ENCODE measurements around the gene TAS2R43. TPM values are rescaled to one million over a fixed set of nuclear protein-coding genes. Genes with fewer than 3 reads are reported as not detected.
"Not testable (repeated sequence)": the region's sequence is repeated elsewhere in the genome, so short reads cannot be mapped to it uniquely, and the experiment has no call there.

The TAS2R43 gene
- total RNA-seq, 1 donor from 2014 or later = 0.52 TPM

GRCh38 chr12:11041366-11041765 lies 50.7 kb downstream of the TAS2R43 start:
- H3K36me3 ChIP-seq (ENCODE audit: insufficient read depth, low read length); H3K79me2 ChIP-seq (ENCODE audit: insufficient read depth, low read length); FAIRE-seq; H3K27ac ChIP-seq (ENCODE audit: low read depth, low read length); H3K27me3 ChIP-seq (ENCODE audit: insufficient read depth, low read length); H3K9me3 Mint-ChIP-seq (ENCODE audit: unreplicated experiment); H3K4me1 Mint-ChIP-seq (ENCODE audit: low read depth, unreplicated experiment); H3K9ac ChIP-seq (ENCODE audit: low read length); DNase-seq (ENCODE audit: low read depth); H3K27me3 Mint-ChIP-seq (ENCODE audit: low read depth, unreplicated experiment); H3K36me3 Mint-ChIP-seq (ENCODE audit: low read depth, unreplicated experiment); H3K9me3 ChIP-seq (ENCODE audit: insufficient read depth, low read depth, low read length); H3K27ac Mint-ChIP-seq (ENCODE audit: unreplicated experiment); H3K4me2 ChIP-seq (ENCODE audit: low read length); H3K4me3 ChIP-seq (ENCODE audit: insufficient read depth, low read depth, low read length); H2AFZ ChIP-seq (ENCODE audit: low read depth, low read length); H3K4me1 ChIP-seq (ENCODE audit: insufficient read depth, low read length); H3K4me3 Mint-ChIP-seq (ENCODE audit: unreplicated experiment): not testable (repeated sequence)
- H4K20me1 ChIP-seq (ENCODE audit: insufficient read depth, low read length) = peaks cover 15% of the 10 kb centered on the region

Other genes with a start within 250 kb of the TAS2R43 start
- gene PRR4, start 242.8 kb downstream of the TAS2R43 start, total RNA-seq = 1.1 and 2.2 TPM in 2 replicates
- gene PRH1, start 208.1 kb downstream of the TAS2R43 start, total RNA-seq = 7.9 and 10.6 TPM in 2 replicates
- gene TAS2R13, start 182.8 kb downstream of the TAS2R43 start, total RNA-seq = 0.34 and 0.43 TPM in 2 replicates
- not detected in 2 replicates for gene PRH2, start 163.1 kb downstream of the TAS2R43 start, total RNA-seq
- 1.7 and 2.0 TPM in 2 replicates for gene TAS2R14, start 153.1 kb downstream of the TAS2R43 start, total RNA-seq
- gene TAS2R50, start 105.4 kb downstream of the TAS2R43 start, total RNA-seq = 0.60 and 1.2 TPM in 2 replicates
- gene TAS2R20, start 94.0 kb downstream of the TAS2R43 start, total RNA-seq = 0.57 and 0.99 TPM in 2 replicates
- 2.2 and 3.1 TPM in 2 replicates for gene TAS2R19, start 69.7 kb downstream of the TAS2R43 start, total RNA-seq
- 2.2 TPM in 2 replicates for gene TAS2R31, start 60.9 kb downstream of the TAS2R43 start, total RNA-seq
- 0.57 and 0.96 TPM in 2 replicates for gene TAS2R46, start 30.0 kb downstream of the TAS2R43 start, total RNA-seq
- 1.3 and 1.7 TPM in 2 replicates for gene TAS2R30, start 42.3 kb upstream of the TAS2R43 start, total RNA-seq
- gene SMIM10L1, start 78.9 kb upstream of the TAS2R43 start, total RNA-seq = 16.3 and 16.6 TPM in 2 replicates
- gene TAS2R42, start 94.6 kb upstream of the TAS2R43 start, total RNA-seq = not detected in 2 replicates
- not detected in 2 replicates for gene PRB3, start 177.4 kb upstream of the TAS2R43 start, total RNA-seq
- not detected in 2 replicates for gene PRB4, start 218.1 kb upstream of the TAS2R43 start, total RNA-seq

Measured in astrocyte (in vitro differentiated cells and primary cell).